Measurements from ENCODE around the gene CCDC152. TPM values are rescaled to one million over a fixed set of nuclear protein-coding genes. Genes with fewer than 3 reads are reported as not detected.

The CCDC152 gene
- total RNA-seq, 1 experiment from 2014 or later: 11.2 TPM

DNA sequence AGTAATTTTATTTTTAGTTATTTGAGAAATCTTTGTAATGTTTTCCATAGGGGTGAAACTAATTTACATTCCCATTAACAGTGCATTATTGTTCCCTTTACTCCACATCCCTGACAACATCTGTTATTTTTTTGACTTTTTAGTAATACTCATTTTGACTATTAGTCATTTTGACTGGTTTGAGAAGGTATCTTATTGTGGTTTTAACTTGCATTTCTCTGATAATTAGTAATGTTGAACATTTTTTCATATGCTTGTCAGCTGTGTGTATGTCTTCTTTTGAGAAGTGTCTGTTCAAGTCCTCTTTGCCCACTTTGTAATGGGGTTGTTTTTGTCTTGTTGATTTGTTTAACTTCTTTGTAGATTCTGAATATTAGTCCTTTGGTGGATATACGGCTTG lies 27.5 kb downstream of the CCDC152 start:
- Histone ChIP-seq H3K4me1 (ENCODE audit: insufficient read depth, low read length, poor library complexity, severe bottlenecking) (no peaks in the 10 kb centered on the region), H3K9me3 (ENCODE audit: low read depth, low read length, poor library complexity, severe bottlenecking) (peaks cover 12% of the 10 kb centered on the region), H3K36me3 (ENCODE audit: insufficient read depth, low read length, poor library complexity, severe bottlenecking) (no peaks in the 10 kb centered on the region), H3K27me3 (replicated peaks; ENCODE audit: insufficient read depth, low read depth, low read length, poor library complexity) (no peaks in the 10 kb centered on the region), H3K4me3 (ENCODE audit: low read depth, low read length, poor library complexity, severe bottlenecking) (no peak overlapping the region), H3K27ac (ENCODE audit: low read depth, low read length, poor library complexity, severe bottlenecking) (no peak overlapping the region)
- POLR2A ChIA-PET (ENCODE audit: low non-redundant PET): interaction anchor here (0.6 kb wide), 1 partner anchor 927 kb away, joined by 6 read pairs; no protein-coding TSS in a partner anchor
- intact Hi-C loops (cut with micrococcal nuclease; ENCODE audit: unreplicated experiment): no loop called here
- no peak for DNase-seq (ENCODE audit: low spot score)
- no TSS peak for BruUV-seq (replicated peaks)
- CTCF ChIA-PET: no interaction called here
- TF ChIP-seq, protein P1, sequence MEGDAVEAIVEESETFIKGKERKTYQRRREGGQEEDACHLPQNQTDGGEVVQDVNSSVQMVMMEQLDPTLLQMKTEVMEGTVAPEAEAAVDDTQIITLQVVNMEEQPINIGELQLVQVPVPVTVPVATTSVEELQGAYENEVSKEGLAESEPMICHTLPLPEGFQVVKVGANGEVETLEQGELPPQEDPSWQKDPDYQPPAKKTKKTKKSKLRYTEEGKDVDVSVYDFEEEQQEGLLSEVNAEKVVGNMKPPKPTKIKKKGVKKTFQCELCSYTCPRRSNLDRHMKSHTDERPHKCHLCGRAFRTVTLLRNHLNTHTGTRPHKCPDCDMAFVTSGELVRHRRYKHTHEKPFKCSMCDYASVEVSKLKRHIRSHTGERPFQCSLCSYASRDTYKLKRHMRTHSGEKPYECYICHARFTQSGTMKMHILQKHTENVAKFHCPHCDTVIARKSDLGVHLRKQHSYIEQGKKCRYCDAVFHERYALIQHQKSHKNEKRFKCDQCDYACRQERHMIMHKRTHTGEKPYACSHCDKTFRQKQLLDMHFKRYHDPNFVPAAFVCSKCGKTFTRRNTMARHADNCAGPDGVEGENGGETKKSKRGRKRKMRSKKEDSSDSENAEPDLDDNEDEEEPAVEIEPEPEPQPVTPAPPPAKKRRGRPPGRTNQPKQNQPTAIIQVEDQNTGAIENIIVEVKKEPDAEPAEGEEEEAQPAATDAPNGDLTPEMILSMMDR (conservative IDR thresholded peaks at IDR 0.05; ENCODE audit: low read depth, low read length): no peak
- TF ChIP-seq EZH2 (IDR thresholded peaks at IDR 0.05; ENCODE audit: borderline replicate concordance, low read depth, low read length, poor library complexity, severe bottlenecking): no peak

DNA sequence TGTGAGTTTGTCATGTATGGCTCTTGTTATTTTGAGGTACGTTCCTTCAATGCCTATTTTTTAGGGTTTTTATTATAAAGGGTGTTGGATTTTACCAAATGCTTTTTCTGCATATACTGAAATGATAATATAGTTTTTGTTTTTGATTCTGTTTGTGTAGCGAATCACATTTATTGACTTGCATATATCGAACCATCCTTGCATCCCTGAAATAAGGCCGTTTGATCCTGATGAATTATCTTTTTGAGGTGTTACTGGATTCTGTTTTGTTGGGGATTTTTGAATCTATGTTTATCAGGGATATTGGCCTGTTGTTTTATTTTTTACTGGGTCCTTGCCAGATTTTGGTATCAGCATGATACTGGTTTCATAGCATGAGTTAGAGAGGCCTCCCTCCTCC lies 29.1 kb downstream of the CCDC152 start:
- BruUV-seq (replicated peaks): no TSS peak
- Histone ChIP-seq H3K27ac (ENCODE audit: low read depth, low read length, poor library complexity, severe bottlenecking) (no peak overlapping the region), H3K9me3 (ENCODE audit: low read depth, low read length, poor library complexity, severe bottlenecking) (peaks cover 12% of the 10 kb centered on the region), H3K27me3 (replicated peaks; ENCODE audit: insufficient read depth, low read depth, low read length, poor library complexity) (no peaks in the 10 kb centered on the region), H3K36me3 (ENCODE audit: insufficient read depth, low read length, poor library complexity, severe bottlenecking) (no peaks in the 10 kb centered on the region), H3K4me1 (ENCODE audit: insufficient read depth, low read length, poor library complexity, severe bottlenecking) (no peaks in the 10 kb centered on the region), H3K4me3 (ENCODE audit: low read depth, low read length, poor library complexity, severe bottlenecking) (no peak overlapping the region)
- POLR2A ChIA-PET (ENCODE audit: low non-redundant PET): no interaction called here
- CTCF ChIA-PET: no interaction called here
- intact Hi-C loops (cut with micrococcal nuclease; ENCODE audit: unreplicated experiment): no loop called here
- TF ChIP-seq, protein P1 (conservative IDR thresholded peaks at IDR 0.05; ENCODE audit: low read depth, low read length): no peak
- TF ChIP-seq EZH2 (IDR thresholded peaks at IDR 0.05; ENCODE audit: borderline replicate concordance, low read depth, low read length, poor library complexity, severe bottlenecking): no peak
- DNase-seq (ENCODE audit: low spot score): no peak

DNA sequence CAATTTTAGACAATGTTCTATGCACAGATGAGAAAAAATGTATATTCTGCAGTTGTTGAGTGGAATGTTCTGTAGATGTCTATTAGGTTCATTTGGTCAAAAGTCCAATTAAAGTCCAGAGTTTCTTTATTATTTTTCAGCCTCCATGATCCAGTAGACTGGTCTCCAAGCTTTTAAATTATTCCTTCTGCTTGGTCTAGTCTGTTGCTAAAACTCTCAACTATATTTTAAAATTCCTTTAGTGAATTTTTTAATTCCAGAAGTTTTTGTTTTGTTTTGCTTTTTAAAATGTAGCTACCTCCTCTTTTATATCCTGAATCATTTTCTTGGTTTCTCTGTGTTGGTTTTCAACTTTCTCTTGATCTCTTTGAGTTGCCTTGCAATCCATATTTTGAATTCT lies 30.5 kb downstream of the CCDC152 start:
- no peak for DNase-seq (ENCODE audit: low spot score)
- TF ChIP-seq, protein P1 (conservative IDR thresholded peaks at IDR 0.05; ENCODE audit: low read depth, low read length): no peak
- TF ChIP-seq EZH2 (IDR thresholded peaks at IDR 0.05; ENCODE audit: borderline replicate concordance, low read depth, low read length, poor library complexity, severe bottlenecking): no peak
- H3K4me3 ChIP-seq (ENCODE audit: low read depth, low read length, poor library complexity, severe bottlenecking): no peak overlapping the region
- H3K36me3 ChIP-seq (ENCODE audit: insufficient read depth, low read length, poor library complexity, severe bottlenecking): no peaks in the 10 kb centered on the region
- POLR2A ChIA-PET (ENCODE audit: low non-redundant PET): no interaction called here
- BruUV-seq (replicated peaks): no TSS peak
- intact Hi-C loops (cut with micrococcal nuclease; ENCODE audit: unreplicated experiment): no loop called here
- H3K27me3 ChIP-seq (replicated peaks; ENCODE audit: insufficient read depth, low read depth, low read length, poor library complexity): no peaks in the 10 kb centered on the region
- no peaks in the 10 kb centered on the region for H3K4me1 ChIP-seq (ENCODE audit: insufficient read depth, low read length, poor library complexity, severe bottlenecking)
- peaks cover 12% of the 10 kb centered on the region for H3K9me3 ChIP-seq (ENCODE audit: low read depth, low read length, poor library complexity, severe bottlenecking)
- H3K27ac ChIP-seq (ENCODE audit: low read depth, low read length, poor library complexity, severe bottlenecking): no peak overlapping the region
- CTCF ChIA-PET: no interaction called here

All from A673 (cell line).